Muscle of leg (tissue), 11 donors: Measurements from ENCODE around the gene SLC9A7. TPM values are rescaled to one million over a fixed set of nuclear protein-coding genes. Genes with fewer than 3 reads are reported as not detected.

Experiments
- DNase-seq: peaks from one replicate; pipeline ENCODE4 v3.0.0; 2013
- H3K27ac ChIP-seq: one replicate; pipeline ENCODE4 v1.5.1; 2013; ENCODE audit warnings: mild to moderate bottlenecking, low read length, control low read depth
- H3K27me3 ChIP-seq: one replicate; pipeline ENCODE4 v1.6.1; 2013; ENCODE audit warnings: low read length; ENCODE audit not compliant: control insufficient read depth, insufficient read depth
- H3K36me3 ChIP-seq: one replicate; pipeline ENCODE4 v1.6.1; 2013; ENCODE audit warnings: low read length; ENCODE audit not compliant: control insufficient read depth, insufficient read depth
- H3K4me1 ChIP-seq: one replicate; pipeline ENCODE4 v1.6.1; 2013; ENCODE audit warnings: low read length; ENCODE audit not compliant: control insufficient read depth, insufficient read depth
- H3K4me3 ChIP-seq: one replicate; pipeline ENCODE4 v1.5.1; 2013; ENCODE audit warnings: low read length, control low read depth
- H3K9me3 ChIP-seq: replicated peaks from 2 replicates; pipeline ENCODE4 v1.6.1; 2013; ENCODE audit warnings: low read depth, low read length; ENCODE audit not compliant: control insufficient read depth
- WGBS: methylation state at CpG from one replicate; pipeline ENCODE4 v1.1.5; 2013; ENCODE audit warnings: missing lambda C conversion rate; ENCODE audit not compliant: insufficient coverage; 5-methylcytosine and 5-hydroxymethylcytosine counted together
- polyA plus RNA-seq, 8 donors: library from polyadenylated mRNA; unstranded; fragments of 120-200 nt; gene quantifications; one replicate each; pipeline versions ENCODE4 v1.2.1 to v1.2.3, GENCODE V29; 2013; ENCODE audit warnings: inconsistent platforms in 1 of 8, low replicate concordance in 1 of 8; ENCODE audit not compliant: insufficient read length in 8 of 8, insufficient read depth in 1 of 8
- total RNA-seq: library from RNA; stranded (reverse); fragments of 120-200 nt; gene quantifications from one replicate; pipeline ENCODE4 v1.2.4, GENCODE V29; 2013

The SLC9A7 gene
- total and polyA plus RNA-seq, 9 donors = 5.4 to 12.3 (median 6.7) TPM

DNA sequence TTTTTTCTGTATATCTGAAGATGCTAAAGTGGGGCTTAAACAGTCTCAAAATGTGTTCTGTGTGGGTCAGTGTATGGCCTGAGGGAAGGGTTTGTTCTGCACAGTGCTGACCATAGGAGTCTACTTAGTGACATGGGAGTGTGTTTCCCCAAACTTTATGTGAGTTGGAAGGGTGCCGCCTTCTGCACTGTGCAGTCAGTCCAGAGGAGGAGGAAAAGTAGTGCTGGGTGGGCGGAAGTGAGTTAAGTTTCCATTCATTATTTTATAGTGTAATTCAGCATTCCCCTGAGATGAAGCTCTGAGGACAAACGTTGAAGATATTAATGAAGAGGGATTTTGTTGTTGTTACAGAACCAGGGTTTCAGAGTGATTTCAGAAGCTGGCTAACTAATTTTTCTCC, 182.5 kb downstream of the SLC9A7 start:
- H3K27ac ChIP-seq = peak overlapping the region; percentile 21
- no CpG with 5 or more reads among the region's 3 CpGs for WGBS
- peak overlapping the region; percentile 32 for H3K4me3 ChIP-seq

GRCh38 chrX:46575991-46576392, 182.9 kb downstream of the SLC9A7 start:
- peaks cover 35% of the 10 kb centered on the region for H3K27me3 ChIP-seq
- H3K36me3 ChIP-seq = no peaks in the 10 kb centered on the region
- DNase-seq = peak; percentile 46
- H3K4me3 ChIP-seq = peak overlapping the region; percentile 32
- H3K4me1 ChIP-seq = peaks cover 9% of the 10 kb centered on the region
- WGBS = 28% methylated on average over 4 of the region's 6 CpGs
- H3K9me3 ChIP-seq = no peaks in the 10 kb centered on the region
- H3K27ac ChIP-seq = peak overlapping the region; percentile 20

More for the DNA sequence above, 182.5 kb downstream of the SLC9A7 start:
- peak; percentile 62 for DNase-seq
- Histone ChIP-seq H3K27me3 (peaks cover 32% of the 10 kb centered on the region), H3K36me3 (no peaks in the 10 kb centered on the region), H3K9me3 (no peaks in the 10 kb centered on the region), H3K4me1 (peaks cover 9% of the 10 kb centered on the region)

DNA sequence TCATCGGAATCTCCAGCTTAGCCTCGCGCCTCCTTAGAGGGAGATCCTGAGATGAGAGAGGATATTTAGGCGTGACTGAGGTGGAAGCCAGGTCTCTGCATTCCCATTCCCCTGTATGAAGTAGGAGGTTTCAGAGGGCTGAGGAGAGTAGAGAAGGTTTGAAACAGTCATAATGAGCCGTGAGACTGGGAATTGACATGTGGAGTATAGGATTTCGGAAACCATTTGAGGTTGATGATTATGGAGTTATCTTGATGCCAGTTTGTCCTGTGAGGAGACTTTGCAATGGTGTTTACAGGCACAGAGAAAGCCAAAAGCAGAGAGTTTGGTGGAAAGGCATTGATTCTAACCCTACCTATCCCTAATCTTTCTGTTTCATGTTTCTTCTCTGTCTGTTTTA, 183.3 kb downstream of the SLC9A7 start:
- Histone ChIP-seq H3K9me3 (no peaks in the 10 kb centered on the region), H3K36me3 (no peaks in the 10 kb centered on the region), H3K4me3 (peak overlapping the region; percentile 32), H3K4me1 (peaks cover 9% of the 10 kb centered on the region), H3K27ac (peak overlapping the region; percentile 3), H3K27me3 (peaks cover 35% of the 10 kb centered on the region)
- WGBS = 43% methylated on average over 4 of the region's 6 CpGs
- DNase-seq = no peak

GRCh38 chrX:46574774-46575381, 184.0 kb downstream of the SLC9A7 start:
- DNase-seq = no peak
- no peak overlapping the region for H3K27ac ChIP-seq
- no peaks in the 10 kb centered on the region for H3K36me3 ChIP-seq
- H3K4me1 ChIP-seq = peaks cover 9% of the 10 kb centered on the region
- peak overlapping the region; percentile 50 for H3K4me3 ChIP-seq
- H3K9me3 ChIP-seq = no peaks in the 10 kb centered on the region
- peaks cover 35% of the 10 kb centered on the region for H3K27me3 ChIP-seq
- 28% methylated on average over 88 of the region's 90 CpGs for WGBS

DNA sequence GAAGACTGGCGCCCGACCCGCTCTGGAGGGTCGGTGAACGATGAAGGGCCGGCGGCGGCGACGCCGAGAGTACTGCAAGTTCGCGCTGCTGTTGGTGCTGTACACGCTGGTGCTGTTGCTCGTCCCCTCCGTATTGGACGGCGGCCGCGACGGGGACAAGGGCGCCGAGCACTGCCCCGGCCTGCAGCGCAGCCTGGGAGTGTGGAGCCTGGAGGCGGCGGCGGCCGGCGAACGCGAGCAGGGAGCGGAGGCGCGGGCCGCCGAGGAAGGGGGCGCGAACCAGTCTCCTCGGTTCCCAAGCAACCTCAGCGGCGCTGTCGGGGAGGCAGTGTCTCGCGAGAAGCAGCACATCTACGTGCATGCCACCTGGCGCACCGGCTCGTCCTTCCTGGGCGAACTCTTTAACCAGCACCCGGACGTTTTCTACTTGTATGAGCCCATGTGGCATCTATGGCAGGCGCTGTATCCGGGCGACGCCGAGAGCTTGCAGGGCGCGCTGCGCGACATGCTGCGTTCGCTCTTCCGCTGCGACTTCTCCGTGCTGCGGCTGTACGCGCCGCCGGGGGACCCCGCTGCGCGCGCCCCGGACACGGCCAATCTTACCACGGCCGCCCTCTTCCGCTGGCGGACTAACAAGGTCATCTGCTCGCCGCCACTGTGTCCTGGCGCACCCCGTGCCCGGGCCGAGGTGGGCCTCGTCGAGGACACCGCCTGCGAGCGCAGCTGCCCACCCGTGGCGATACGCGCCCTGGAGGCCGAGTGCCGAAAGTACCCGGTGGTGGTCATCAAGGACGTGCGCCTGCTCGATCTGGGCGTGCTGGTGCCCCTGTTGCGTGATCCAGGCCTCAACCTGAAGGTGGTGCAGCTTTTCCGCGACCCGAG, 184.8 kb downstream of the SLC9A7 start:
- peaks cover 35% of the 10 kb centered on the region for H3K27me3 ChIP-seq
- H3K36me3 ChIP-seq = no peaks in the 10 kb centered on the region
- H3K9me3 ChIP-seq = no peaks in the 10 kb centered on the region
- 38% methylated on average over 107 of the region's 107 CpGs for WGBS
- H3K4me3 ChIP-seq = peak overlapping the region; percentile 50
- H3K4me1 ChIP-seq = peaks cover 9% of the 10 kb centered on the region
- DNase-seq = peak; percentile 58
- H3K27ac ChIP-seq = peak overlapping the region; percentile 51

- Histone ChIP-seq H3K4me1 (peaks cover 6% of the 10 kb centered on the region), H3K9me3 (no peaks in the 10 kb centered on the region), H3K27me3 (peaks cover 40% of the 10 kb centered on the region), H3K27ac (peak within 1 kb of the TSS; percentile 51), H3K36me3 (no peaks in the 10 kb centered on the region), H3K4me3 (peak within 1 kb of the TSS; percentile 50)
- peak; percentile 67 for DNase-seq
- WGBS = 34% methylated on average over 31 of the region's 35 CpGs
Observed at GRCh38 chrX:46573331-46573891, 185.5 kb downstream of the SLC9A7 start, which contains the start of gene CHST7. Gene CHST7 (plus strand): TSS chrX:46573765. CDS start chrX:46573932, 167 bp downstream.

- H3K27ac ChIP-seq = no peak overlapping the region
- H3K4me1 ChIP-seq = peaks cover 6% of the 10 kb centered on the region
- no peak for DNase-seq
- no peak overlapping the region for H3K4me3 ChIP-seq
- no peaks in the 10 kb centered on the region for H3K36me3 ChIP-seq
- H3K9me3 ChIP-seq = no peaks in the 10 kb centered on the region
- peaks cover 35% of the 10 kb centered on the region for H3K27me3 ChIP-seq
- WGBS = 92% methylated on average over 3 of the region's 5 CpGs
Observed at GRCh38 chrX:46572340-46572936, 186.5 kb downstream of the SLC9A7 start.

DNA sequence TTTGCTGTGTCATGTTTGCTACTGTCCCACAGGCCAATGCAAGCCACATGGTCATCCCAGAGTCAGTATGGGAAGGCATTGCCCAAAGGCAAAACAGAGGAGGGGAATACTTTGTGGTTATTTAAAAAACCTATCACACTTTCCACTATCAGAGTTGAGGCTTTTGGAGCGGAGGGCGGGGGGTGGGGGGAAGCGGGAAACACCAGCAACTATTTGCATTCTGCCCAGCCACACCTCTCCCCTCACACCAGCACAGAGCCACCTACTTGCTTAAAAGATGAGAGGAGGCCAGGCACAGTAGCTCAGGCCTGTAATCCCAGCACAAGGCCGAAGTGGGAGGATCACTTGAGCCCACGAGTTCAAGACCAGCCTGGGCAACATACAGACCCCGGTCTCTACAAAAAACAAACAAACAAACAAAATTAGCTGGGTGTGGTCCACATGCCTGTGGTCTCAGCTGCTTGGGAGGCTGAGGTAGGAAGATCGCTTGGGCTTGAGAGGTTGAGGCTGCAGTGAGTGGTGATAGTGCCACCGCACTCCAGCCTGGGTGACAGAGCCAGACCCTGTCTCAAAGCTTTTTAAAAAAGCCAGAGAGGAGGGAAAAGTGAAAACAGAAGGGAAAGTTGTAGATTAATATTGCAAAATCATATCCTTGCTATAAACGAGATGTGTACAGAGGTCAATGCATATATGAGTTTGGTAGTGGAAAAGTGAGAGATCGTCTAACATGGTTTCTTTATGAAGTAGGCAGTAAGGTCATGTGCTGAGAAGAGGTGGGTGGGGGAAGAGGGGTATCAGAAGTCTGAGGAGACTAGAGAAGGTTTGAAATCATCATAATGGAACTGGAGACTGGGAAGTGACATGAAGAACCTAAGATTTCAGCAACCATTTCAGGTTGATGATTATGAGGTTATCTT, 187.2 kb downstream of the SLC9A7 start:
- Histone ChIP-seq H3K4me3 (no peak overlapping the region), H3K4me1 (peaks cover 6% of the 10 kb centered on the region), H3K27ac (no peak overlapping the region), H3K36me3 (no peaks in the 10 kb centered on the region), H3K27me3 (peaks cover 35% of the 10 kb centered on the region), H3K9me3 (no peaks in the 10 kb centered on the region)
- DNase-seq = no peak
- 97% methylated on average over 4 of the region's 10 CpGs for WGBS

DNA sequence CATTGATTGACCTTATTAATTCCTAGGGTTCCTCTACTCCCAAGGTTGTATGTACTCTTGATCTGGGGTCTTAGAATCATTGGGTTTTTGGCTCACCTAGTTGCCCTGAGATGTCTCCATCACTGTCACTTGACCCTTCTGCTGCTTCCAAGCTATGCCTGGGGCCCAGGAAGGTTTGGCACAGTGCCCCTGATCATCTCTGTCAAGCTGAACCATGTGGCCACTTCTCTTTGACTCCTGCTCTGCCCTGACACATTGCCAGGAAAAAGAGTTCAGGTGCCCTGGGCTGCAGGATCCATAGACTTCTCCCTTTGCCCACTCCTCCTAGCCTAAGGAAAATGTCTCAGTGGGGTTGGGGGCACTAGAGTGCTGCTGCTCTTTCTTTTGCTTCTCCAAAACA, 189.3 kb downstream of the SLC9A7 start:
- H3K36me3 ChIP-seq = no peaks in the 10 kb centered on the region

More for the DNA sequence above, 189.3 kb downstream of the SLC9A7 start:
- Histone ChIP-seq H3K4me3 (no peak overlapping the region), H3K27me3 (peaks cover 26% of the 10 kb centered on the region), H3K27ac (no peak overlapping the region), H3K4me1 (peaks cover 2% of the 10 kb centered on the region), H3K9me3 (no peaks in the 10 kb centered on the region)
- DNase-seq = no peak
